PFSK-1 (cell line): ENCODE results near the gene TMC1.

Source experiments
- FOXP2 ChIP-seq: optimal IDR thresholded peaks from 2 replicates; pipeline ENCODE3; 2011; ENCODE audit warnings: borderline replicate concordance, control low read depth, inconsistent platforms; ENCODE audit not compliant: insufficient read depth; ENCODE audit errors: extremely low read length, extremely low read depth
- POLR2AphosphoS5 ChIP-seq: IDR thresholded peaks from 2 replicates; pipeline ENCODE4 v1.6.1; 2012; ENCODE audit warnings: low read depth, mild to moderate bottlenecking, control low read depth, low read length, moderate library complexity
- SIN3A ChIP-seq: IDR thresholded peaks from 2 replicates; pipeline ENCODE4 v1.6.1; 2012; ENCODE audit warnings: mild to moderate bottlenecking, low read length, moderate library complexity, borderline replicate concordance; ENCODE audit not compliant: insufficient read depth
- TAF1 ChIP-seq: IDR thresholded peaks from 2 replicates; pipeline ENCODE4 v1.6.1; 2012; ENCODE audit warnings: low read length, control low read depth, borderline replicate concordance; ENCODE audit not compliant: insufficient read depth
- TF ChIP-seq, protein P1 (sequence below), 2 experiments: IDR thresholded peaks; 2 replicates each; pipeline versions ENCODE4 v1.6.1 to v1.8.0; 2011 to 2012; ENCODE audit warnings: low read depth in 2 of 2, low read length in 2 of 2, control low read depth in 1 of 2, inconsistent platforms in 1 of 2, mild to moderate bottlenecking in 1 of 2, moderate library complexity in 1 of 2; ENCODE audit not compliant: insufficient read depth in 1 of 2

DNA sequence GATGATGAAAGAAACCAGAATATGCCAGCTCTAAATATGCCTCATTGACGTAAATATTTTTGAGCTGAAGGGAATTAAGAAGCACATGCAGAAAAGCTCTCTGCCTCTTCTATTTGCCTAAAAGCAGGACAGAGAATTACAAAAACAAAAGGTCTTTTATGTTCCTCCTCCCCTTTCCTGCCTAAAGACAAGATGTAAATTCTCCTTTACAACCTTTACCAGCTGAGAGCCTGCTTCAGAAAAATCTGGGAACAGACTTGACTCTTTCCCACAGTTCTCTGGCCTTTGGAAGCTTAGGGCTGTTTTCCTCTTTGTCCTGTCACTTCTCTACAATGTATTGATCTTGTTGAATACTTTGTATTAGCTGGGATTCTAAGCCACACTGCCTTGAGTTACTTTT, 199.7 kb downstream of the TMC1 start:
- TF ChIP-seq, protein P1, sequence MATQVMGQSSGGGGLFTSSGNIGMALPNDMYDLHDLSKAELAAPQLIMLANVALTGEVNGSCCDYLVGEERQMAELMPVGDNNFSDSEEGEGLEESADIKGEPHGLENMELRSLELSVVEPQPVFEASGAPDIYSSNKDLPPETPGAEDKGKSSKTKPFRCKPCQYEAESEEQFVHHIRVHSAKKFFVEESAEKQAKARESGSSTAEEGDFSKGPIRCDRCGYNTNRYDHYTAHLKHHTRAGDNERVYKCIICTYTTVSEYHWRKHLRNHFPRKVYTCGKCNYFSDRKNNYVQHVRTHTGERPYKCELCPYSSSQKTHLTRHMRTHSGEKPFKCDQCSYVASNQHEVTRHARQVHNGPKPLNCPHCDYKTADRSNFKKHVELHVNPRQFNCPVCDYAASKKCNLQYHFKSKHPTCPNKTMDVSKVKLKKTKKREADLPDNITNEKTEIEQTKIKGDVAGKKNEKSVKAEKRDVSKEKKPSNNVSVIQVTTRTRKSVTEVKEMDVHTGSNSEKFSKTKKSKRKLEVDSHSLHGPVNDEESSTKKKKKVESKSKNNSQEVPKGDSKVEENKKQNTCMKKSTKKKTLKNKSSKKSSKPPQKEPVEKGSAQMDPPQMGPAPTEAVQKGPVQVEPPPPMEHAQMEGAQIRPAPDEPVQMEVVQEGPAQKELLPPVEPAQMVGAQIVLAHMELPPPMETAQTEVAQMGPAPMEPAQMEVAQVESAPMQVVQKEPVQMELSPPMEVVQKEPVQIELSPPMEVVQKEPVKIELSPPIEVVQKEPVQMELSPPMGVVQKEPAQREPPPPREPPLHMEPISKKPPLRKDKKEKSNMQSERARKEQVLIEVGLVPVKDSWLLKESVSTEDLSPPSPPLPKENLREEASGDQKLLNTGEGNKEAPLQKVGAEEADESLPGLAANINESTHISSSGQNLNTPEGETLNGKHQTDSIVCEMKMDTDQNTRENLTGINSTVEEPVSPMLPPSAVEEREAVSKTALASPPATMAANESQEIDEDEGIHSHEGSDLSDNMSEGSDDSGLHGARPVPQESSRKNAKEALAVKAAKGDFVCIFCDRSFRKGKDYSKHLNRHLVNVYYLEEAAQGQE (IDR thresholded peaks at IDR 0.05; ENCODE audit: insufficient read depth in 1 of 2, low read depth in 2 of 2, low read length in 2 of 2) = no peak
- TF ChIP-seq SIN3A (no peak), TAF1 (no peak), POLR2AphosphoS5 (no peak), FOXP2 (no peak)
